GM12892 (cell line): ENCODE results near the gene MRPL42.

Experiments used
- DNase-seq: peaks from one replicate; pipeline ENCODE4 v3.0.0; 2011; ENCODE audit not compliant: insufficient read length
- FAIRE-seq: peaks from 2 replicates; lab custom pipeline; 2011; peaks lifted over from hg19 to GRCh38; lab: Jason Lieb, UNC
- POLR2A ChIP-seq: IDR thresholded peaks from 2 replicates; pipeline ENCODE4 v1.6.1; 2011; ENCODE audit warnings: low read depth, low read length, control low read depth
- POLR2AphosphoS5 ChIP-seq: IDR thresholded peaks from 2 replicates; pipeline ENCODE4 v1.6.1; 2011; ENCODE audit warnings: low read depth, low read length, control low read depth
- TAF1 ChIP-seq: IDR thresholded peaks from 2 replicates; pipeline ENCODE4 v1.6.1; 2011; ENCODE audit warnings: low read depth, mild to moderate bottlenecking, control low read depth, low read length, borderline replicate concordance

The MRPL42 gene

DNA sequence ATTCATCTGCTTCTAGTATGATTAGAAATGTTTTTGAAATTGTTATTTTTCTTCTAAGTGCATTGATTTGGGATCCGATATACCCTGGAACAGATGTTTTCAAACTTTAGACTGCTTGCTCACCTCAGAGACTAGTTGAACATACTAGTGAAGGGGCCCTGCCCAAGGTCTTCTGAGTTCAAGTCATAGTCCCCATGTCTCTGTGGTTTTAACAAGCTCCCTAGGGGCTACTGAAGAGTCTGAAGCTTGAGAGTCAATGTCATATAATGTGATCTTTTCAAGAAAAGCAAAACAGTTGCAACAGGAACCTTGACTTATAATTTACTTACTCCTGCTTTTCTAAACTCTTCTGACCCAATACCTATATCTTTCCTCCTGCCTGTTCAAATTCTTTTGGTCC lies 18.0 kb upstream of the MRPL42 start:
- TF ChIP-seq POLR2AphosphoS5 (no peak), POLR2A (no peak), TAF1 (no peak)

DNA sequence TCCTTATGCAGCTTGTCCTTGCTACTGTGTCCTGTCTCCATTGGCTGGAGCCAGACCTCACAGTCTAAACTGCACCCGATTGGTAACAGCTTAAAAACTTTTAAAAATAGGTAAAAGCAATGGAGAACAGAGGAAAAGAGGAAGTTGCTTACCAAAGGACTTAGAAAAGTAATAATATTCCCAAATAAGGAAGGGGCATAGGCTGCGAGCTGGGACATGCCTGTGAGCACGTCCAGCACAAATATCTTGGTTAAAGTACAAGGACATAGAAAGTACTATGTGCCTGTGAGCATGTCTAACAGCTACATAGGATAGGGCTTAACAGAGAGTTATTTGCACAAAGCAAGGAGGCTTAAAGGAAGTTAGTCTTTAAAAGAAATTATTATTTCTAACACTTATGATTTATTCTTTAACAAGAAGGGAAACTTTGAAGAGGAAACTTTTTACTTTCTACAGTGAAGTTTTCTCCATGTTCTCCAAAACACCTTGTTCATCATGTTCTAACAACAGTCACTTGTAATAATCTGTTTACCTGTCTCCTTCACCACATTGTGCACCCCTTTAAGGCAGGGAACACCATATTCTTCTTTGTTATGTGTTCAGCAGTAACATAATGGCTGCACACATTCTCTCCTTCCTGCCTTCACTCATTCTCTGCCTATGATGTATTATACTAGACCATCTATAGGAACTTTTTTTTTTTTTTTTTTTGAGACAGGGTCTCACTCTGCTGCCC lies 15.7 kb upstream of the MRPL42 start:
- TF ChIP-seq POLR2AphosphoS5 = no peak
- no peak for TF ChIP-seq TAF1
- no peak for TF ChIP-seq POLR2A
- FAIRE-seq (no peak), DNase-seq (no peak)

More for the DNA sequence above, 18.0 kb upstream of the MRPL42 start:
- no peak for DNase-seq
- FAIRE-seq = no peak

GRCh38 chr12:93453633-93454032 lies 13.7 kb upstream of the MRPL42 start:
- FAIRE-seq (no peak), DNase-seq (no peak)
- no peak for TF ChIP-seq TAF1
- TF ChIP-seq POLR2AphosphoS5 = no peak
- no peak for TF ChIP-seq POLR2A

GRCh38 chr12:93456077-93456476 lies 11.2 kb upstream of the MRPL42 start:
- FAIRE-seq = no peak
- TF ChIP-seq POLR2A = no peak
- TF ChIP-seq POLR2AphosphoS5 = no peak
- no peak for TF ChIP-seq TAF1
- DNase-seq = no peak

DNA sequence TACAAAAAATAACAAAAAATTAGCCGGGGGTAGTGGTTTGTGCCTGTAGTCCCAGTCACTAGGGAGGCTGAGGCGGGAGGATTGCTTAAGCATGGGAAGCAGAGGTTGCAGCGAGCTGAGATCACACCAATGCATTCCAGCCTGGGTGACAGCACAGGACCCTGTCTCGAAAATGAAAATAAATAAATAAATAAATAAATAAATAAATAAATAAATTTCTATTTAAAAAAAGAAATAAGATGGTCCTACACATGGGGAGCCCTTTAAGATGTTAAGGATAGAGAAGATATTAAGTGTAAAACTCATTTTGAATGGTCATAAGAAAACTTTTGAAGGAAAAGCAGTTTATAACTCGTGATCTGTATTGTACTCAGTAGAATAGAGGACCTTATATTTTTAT lies 8.2 kb upstream of the MRPL42 start:
- no peak for TF ChIP-seq POLR2A
- no peak for TF ChIP-seq TAF1
- TF ChIP-seq POLR2AphosphoS5 = no peak
- no peak for DNase-seq
- no peak for FAIRE-seq

GRCh38 chr12:93460003-93460402 lies 7.3 kb upstream of the MRPL42 start:
- no peak for TF ChIP-seq TAF1
- no peak for TF ChIP-seq POLR2A
- no peak for TF ChIP-seq POLR2AphosphoS5
- no peak for FAIRE-seq
- no peak for DNase-seq

DNA sequence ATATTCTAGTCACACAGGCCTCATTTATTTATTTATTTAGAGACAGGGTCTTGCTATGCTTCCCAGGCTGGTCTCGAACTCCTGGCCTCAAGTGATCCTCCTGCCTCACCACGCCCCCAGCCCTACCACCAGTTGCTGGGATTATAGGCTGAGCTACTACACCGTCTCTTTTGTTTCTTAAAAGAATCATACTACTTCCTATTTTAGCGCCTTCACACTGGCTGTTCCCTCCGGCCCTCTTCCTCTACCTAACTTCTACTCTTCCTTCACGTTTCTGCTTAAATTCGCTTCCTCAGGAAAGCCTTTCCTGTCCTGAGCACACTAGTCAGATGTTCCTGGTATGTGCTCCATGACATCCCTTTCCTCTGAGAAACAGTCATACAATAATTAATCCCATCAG lies 6.4 kb upstream of the MRPL42 start:
- no peak for TF ChIP-seq POLR2AphosphoS5
- TF ChIP-seq POLR2A = no peak
- TF ChIP-seq TAF1 = no peak
- DNase-seq (no peak), FAIRE-seq (no peak)

DNA sequence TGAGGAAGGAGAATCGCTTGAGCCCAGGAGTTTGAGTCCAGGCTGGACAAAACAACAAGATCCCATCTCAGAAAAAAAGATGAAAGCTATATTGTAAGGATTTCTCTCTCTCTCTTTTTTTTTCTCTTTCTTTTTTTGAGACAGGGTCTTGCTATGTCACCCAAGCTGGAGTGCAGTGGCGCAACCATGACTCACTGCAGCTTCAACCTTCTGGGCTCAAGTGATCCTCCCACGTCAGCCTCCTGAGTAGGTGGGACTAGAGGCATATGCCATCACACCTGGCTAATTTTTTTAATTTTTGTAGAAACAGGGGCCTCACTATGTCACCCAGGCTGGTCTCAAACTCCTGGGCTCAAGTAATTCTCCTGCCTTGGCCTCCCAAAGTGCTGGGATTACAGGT lies 5.8 kb upstream of the MRPL42 start:
- TF ChIP-seq POLR2A (no peak), TAF1 (no peak), POLR2AphosphoS5 (no peak)
- DNase-seq = no peak
- no peak for FAIRE-seq

- no peak for FAIRE-seq
These were observed 1.5 kb upstream of the MRPL42 start for GRCh38 chr12:93465841-93466240.

DNA sequence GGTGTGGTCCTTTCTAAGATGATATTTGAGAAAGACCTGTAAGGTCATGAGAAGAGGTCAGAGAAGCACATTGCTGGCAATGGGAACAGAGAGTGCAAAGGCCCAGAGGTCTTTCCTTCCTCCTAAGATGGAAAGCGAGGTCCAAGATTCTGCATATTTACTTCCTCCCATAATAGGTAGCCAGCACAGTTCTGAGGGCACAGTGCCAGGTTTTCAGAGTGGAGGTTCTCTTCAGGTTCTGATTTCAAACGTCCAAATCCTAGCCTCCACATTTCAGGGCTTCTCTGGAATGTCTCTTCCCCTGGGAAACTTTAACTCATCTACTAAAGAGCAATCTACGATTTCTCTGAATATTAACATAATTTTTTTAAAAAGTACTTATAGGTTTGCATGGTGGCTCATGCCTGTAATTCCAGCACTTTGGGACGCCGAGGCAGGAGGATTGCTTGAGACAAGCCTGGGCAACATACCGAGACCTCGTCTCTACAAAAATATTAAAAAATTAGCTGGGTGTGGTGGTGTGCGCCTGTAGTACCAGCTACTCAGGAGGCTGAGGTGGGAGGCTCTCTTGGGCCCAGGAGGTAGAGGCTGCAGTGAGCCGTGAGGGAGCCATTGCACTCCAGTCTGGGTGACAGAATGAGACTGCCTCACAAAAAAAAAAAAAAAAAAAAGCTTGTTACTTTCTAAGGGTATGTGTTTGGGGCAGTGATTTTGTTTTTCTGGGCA lies 526 bp upstream of the MRPL42 start:
- TF ChIP-seq POLR2A (no peak), TAF1 (no peak), POLR2AphosphoS5 (no peak)
- DNase-seq (no peak), FAIRE-seq (no peak)

More at GRCh38 chr12:93465841-93466240, 1.5 kb upstream of the MRPL42 start:
- TF ChIP-seq TAF1 (no peak), POLR2A (no peak), POLR2AphosphoS5 (no peak)
- DNase-seq = no peak

- TF ChIP-seq POLR2AphosphoS5 = no peak
- TF ChIP-seq POLR2A = no peak
- TF ChIP-seq TAF1 = no peak
- DNase-seq = no peak
- FAIRE-seq = no peak
These were observed 676 bp downstream of the MRPL42 start for GRCh38 chr12:93468008-93468371.

DNA sequence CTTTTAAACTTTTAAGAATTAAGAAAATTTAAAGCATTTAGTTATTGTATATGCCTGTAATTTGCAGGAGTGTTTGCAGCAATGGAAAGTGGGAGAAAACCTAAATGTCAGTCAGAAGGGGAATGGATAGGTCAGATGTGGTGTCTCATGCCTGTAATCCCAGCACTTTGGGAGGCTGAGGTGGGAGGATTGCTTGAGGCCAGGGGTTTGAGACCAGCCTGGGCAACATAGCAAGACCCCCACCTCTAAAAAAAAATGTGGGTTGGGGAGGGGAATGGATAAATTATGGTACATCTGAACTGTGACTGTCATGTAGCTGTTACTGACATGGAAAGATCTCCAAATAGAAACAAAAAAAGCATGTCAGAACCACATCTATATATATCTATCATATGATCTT lies 2.1 kb downstream of the MRPL42 start:
- TF ChIP-seq POLR2AphosphoS5 = no peak
- TF ChIP-seq POLR2A = no peak
- TF ChIP-seq TAF1 = no peak
- FAIRE-seq (no peak), DNase-seq (no peak)

GRCh38 chr12:93476555-93476954 lies 9.2 kb downstream of the MRPL42 start:
- TF ChIP-seq POLR2AphosphoS5 (no peak), TAF1 (no peak), POLR2A (no peak)
- FAIRE-seq = peak; percentile 17

More at GRCh38 chr12:93476555-93476954, 9.2 kb downstream of the MRPL42 start:
- DNase-seq = no peak
